ENCODE results near the gene KRTAP9-4.

DNA sequence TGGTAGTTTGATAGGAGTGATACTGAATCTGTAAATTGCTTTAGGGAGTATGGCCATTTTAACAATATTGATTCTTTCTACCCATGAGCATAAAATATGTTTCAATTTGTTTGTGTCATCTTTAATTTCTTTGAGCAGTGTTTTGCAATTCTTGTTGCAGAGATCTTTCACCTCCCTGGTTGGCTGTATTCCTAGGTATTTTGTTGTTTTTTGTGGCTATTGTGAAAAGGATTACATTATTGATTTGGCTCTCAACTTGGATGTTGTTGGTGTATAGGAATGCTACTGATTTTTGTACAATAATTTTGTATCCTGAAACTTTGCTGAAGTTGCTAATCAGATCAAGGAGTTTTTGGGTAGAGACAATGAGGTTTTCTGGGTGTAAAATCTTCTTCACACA, 8.9 kb downstream of the KRTAP9-4 start:
- TF ChIP-seq CTCF (IDR thresholded peaks at IDR 0.05; ENCODE audit: control extremely low read depth in 1 of 3, insufficient read depth in 1 of 3, low read depth in 1 of 3, low read length in 3 of 3), result no peak
- TF ChIP-seq POLR2A (IDR thresholded peaks at IDR 0.05; ENCODE audit: control extremely low read depth in 1 of 2, low read depth in 2 of 2, low read length in 2 of 2), result no peak
- TF ChIP-seq CREB1 (IDR thresholded peaks at IDR 0.05), result no peak
- no peak for TF ChIP-seq SP1 (IDR thresholded peaks at IDR 0.05; ENCODE audit: low read depth, low read length)
- TF ChIP-seq, protein P1, sequence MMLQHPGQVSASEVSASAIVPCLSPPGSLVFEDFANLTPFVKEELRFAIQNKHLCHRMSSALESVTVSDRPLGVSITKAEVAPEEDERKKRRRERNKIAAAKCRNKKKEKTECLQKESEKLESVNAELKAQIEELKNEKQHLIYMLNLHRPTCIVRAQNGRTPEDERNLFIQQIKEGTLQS (IDR thresholded peaks at IDR 0.05; ENCODE audit: insufficient read depth, low read depth, low read length), result no peak
- TF ChIP-seq JUN (IDR thresholded peaks at IDR 0.05; ENCODE audit: low read depth, low read length), result no peak
